Kidney epithelial cell (primary cell): ENCODE results near the gene MYOD1. TPM values are rescaled to one million over a fixed set of nuclear protein-coding genes. Genes with fewer than 3 reads are reported as not detected.

Source experiments
- DNase-seq: peaks from one replicate; pipeline ENCODE4 v3.0.0-alpha.2; 2010; ENCODE audit warnings: low read depth
- H3K27me3 ChIP-seq: 2 replicates; pipeline ENCODE4 v1.6.0; 2011; ENCODE audit warnings: low read length; ENCODE audit not compliant: control insufficient read depth, insufficient read depth
- H3K36me3 ChIP-seq: 2 replicates; pipeline ENCODE4 v1.5.1; 2011; ENCODE audit warnings: low read length; ENCODE audit not compliant: control insufficient read depth, insufficient read depth
- H3K4me3 ChIP-seq: 2 replicates; pipeline ENCODE4 v1.5.1; 2011; ENCODE audit warnings: low read depth, mild to moderate bottlenecking, control low read depth, low read length
- total RNA-seq: library from RNA; depleted of rRNA; stranded (reverse); fragments of >200 nt; gene quantifications from 2 replicates; pipeline ENCODE4 v1.2.3, GENCODE V29; 2015
- TF ChIP-seq, protein P1 (sequence below): IDR thresholded peaks from 2 replicates; pipeline ENCODE4 v1.5.1; 2011; ENCODE audit warnings: mild to moderate bottlenecking, moderate library complexity, low read length, control low read depth, inconsistent platforms; ENCODE audit not compliant: insufficient read depth, poor library complexity, severe bottlenecking

Gene MYOD1
- total RNA-seq: not detected in 2 replicates

DNA sequence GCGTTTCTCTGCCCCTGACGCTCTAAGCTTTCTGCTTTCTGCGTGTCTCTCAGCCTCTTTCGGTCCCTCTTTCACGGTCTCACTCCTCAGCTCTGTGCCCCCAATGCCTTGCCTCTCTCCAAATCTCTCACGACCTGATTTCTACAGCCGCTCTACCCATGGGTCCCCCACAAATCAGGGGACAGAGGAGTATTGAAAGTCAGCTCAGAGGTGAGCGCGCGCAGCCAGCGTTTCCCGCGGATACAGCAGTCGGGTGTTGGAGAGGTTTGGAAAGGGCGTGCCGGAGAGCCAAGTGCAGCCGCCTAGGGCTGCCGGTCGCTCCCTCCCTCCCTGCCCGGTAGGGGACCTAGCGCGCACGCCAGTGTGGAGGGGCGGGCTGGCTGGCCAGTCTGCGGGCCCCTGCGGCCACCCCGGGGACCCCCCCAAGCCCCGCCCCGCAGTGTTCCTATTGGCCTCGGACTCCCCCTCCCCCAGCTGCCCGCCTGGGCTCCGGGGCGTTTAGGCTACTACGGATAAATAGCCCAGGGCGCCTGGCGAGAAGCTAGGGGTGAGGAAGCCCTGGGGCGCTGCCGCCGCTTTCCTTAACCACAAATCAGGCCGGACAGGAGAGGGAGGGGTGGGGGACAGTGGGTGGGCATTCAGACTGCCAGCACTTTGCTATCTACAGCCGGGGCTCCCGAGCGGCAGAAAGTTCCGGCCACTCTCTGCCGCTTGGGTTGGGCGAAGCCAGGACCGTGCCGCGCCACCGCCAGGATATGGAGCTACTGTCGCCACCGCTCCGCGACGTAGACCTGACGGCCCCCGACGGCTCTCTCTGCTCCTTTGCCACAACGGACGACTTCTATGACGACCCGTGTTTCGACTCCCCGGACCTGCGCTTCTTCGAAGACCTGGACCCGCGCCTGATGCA is at the start of gene MYOD1:
TSS of gene MYOD1 (plus strand) at position 544 of the 910 bp plus-strand sequence. CDS start at position 756, 212 bp downstream.
- Histone ChIP-seq H3K27me3 (peaks cover 71% of the 10 kb centered on the region), H3K4me3 (no peak within 1 kb of the TSS), H3K36me3 (no peaks in the 10 kb centered on the region)
- no peak for DNase-seq
- TF ChIP-seq, protein P1, sequence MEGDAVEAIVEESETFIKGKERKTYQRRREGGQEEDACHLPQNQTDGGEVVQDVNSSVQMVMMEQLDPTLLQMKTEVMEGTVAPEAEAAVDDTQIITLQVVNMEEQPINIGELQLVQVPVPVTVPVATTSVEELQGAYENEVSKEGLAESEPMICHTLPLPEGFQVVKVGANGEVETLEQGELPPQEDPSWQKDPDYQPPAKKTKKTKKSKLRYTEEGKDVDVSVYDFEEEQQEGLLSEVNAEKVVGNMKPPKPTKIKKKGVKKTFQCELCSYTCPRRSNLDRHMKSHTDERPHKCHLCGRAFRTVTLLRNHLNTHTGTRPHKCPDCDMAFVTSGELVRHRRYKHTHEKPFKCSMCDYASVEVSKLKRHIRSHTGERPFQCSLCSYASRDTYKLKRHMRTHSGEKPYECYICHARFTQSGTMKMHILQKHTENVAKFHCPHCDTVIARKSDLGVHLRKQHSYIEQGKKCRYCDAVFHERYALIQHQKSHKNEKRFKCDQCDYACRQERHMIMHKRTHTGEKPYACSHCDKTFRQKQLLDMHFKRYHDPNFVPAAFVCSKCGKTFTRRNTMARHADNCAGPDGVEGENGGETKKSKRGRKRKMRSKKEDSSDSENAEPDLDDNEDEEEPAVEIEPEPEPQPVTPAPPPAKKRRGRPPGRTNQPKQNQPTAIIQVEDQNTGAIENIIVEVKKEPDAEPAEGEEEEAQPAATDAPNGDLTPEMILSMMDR: no peak

DNA sequence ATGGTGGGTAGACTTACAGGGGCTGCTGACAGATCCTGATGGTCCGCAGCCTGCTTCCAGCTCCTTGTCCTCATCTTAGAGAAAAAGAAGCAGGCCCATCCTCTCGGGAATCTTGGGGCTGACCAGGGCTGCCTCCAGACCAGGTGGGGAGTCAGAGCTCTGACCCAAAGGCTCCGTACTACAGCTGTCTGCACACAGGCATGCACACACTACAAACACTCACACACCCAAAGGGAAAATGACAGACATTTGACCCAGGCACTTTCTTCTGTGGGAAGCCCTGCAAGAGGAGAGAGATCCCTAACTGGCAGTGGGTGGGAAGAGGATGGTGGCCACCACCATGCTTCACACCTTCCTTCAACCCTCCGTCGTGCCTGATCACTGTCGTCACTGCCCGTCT is 46.9 kb upstream of the MYOD1 start:
- Histone ChIP-seq H3K36me3 (no peaks in the 10 kb centered on the region), H3K4me3 (no peak overlapping the region), H3K27me3 (peaks cover 3% of the 10 kb centered on the region)
- DNase-seq: no peak
- TF ChIP-seq, protein P1: no peak

DNA sequence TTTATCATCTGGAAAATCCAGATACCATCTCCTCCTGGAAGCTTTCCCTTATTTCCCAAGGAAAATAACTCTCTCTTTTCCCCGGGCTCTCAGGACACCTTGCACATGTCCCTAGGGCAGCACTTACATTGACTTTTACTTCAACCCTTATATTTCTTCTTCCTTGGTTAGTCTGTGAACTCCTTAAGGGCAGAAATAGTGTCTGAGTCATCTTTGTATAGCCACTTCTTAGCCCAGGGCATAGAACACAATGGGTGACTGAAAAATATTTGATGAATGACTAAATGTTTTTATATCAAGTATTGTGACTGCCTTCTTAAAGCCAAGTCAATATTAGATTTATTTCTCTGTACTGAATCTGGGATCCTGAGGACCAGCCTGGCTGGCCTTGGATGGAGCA is 45.4 kb upstream of the MYOD1 start:
- H3K27me3 ChIP-seq: peaks cover 3% of the 10 kb centered on the region
- H3K36me3 ChIP-seq: no peaks in the 10 kb centered on the region
- H3K4me3 ChIP-seq: no peak overlapping the region
- DNase-seq: no peak
- TF ChIP-seq, protein P1: no peak

DNA sequence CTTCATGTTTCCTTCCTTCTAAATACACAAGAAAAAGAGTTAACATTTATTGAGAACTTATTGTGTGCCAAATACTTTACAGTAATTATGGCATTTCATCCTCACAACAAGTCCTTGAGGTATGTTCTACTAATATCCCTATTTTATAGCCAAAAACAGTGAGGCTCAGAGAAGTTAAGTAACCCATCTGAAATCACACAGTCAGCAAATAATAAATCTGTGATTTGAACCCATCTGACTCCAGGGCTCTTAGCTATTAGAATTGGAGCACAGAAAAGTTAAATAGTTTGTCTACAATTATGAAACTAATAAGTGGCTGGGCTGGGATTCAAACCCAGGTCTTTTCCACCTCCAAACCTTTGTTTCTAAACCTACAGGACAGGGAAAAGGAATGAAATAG is 36.5 kb upstream of the MYOD1 start:
- no peak overlapping the region for H3K4me3 ChIP-seq
- H3K27me3 ChIP-seq: peaks cover 3% of the 10 kb centered on the region
- TF ChIP-seq, protein P1: no peak
- no peaks in the 10 kb centered on the region for H3K36me3 ChIP-seq
- DNase-seq: no peak

DNA sequence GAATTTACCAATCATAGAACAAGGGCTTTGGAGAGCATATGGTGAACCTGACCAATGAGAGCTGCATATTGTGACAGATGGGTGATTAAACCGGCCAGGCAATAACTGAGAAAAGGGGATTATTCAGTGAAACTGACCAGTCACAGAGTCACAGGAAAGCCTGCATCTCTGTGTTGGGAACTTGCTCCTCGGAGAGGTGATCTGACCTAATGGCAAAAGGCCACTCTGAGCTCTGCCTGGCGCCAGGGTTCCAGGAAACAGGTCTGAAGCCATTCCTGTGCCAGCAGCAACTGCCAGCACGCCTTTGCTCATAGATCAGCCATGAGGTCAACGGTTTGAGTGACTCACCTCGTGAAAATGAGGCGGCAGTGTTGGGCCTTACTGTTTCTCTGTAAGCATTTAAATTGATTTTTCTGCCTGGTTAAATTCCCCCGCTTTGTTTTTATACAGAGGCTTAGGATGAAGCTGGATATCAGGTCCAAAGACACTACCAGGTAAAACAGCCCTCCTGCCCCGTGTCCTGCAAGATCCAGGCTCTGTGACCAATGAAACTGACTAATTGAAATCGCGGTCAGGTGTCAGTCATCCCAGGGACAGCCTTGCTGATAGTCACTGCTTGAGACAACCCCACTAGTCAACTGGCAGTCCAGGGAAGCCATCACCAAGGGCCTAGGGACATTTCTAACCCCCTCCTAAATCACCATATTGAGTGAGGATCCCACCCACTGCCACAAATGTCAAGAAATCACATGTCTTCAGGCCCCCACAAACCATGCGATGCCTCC is 35.8 kb upstream of the MYOD1 start:
- DNase-seq: peak; percentile 18
- H3K36me3 ChIP-seq: no peaks in the 10 kb centered on the region
- TF ChIP-seq, protein P1: no peak
- H3K27me3 ChIP-seq: peaks cover 3% of the 10 kb centered on the region
- H3K4me3 ChIP-seq: no peak overlapping the region
